Activated CD8-positive, alpha-beta memory T cell treated with anti-CD3 and anti-CD28 coated beads, Interleukin-2, amount 50 U/mL, for 48 hours (primary cell): Measurements from ENCODE around the gene MRGPRG.
"Not testable (repeated sequence)": the region's sequence is repeated elsewhere in the genome, so short reads cannot be mapped to it uniquely, and the experiment has no call there.

ENCODE experiments used
- DNase-seq: peaks from one replicate; pipeline ENCODE4 v3.0.0-alpha.2; 2020

The MRGPRG gene

DNA sequence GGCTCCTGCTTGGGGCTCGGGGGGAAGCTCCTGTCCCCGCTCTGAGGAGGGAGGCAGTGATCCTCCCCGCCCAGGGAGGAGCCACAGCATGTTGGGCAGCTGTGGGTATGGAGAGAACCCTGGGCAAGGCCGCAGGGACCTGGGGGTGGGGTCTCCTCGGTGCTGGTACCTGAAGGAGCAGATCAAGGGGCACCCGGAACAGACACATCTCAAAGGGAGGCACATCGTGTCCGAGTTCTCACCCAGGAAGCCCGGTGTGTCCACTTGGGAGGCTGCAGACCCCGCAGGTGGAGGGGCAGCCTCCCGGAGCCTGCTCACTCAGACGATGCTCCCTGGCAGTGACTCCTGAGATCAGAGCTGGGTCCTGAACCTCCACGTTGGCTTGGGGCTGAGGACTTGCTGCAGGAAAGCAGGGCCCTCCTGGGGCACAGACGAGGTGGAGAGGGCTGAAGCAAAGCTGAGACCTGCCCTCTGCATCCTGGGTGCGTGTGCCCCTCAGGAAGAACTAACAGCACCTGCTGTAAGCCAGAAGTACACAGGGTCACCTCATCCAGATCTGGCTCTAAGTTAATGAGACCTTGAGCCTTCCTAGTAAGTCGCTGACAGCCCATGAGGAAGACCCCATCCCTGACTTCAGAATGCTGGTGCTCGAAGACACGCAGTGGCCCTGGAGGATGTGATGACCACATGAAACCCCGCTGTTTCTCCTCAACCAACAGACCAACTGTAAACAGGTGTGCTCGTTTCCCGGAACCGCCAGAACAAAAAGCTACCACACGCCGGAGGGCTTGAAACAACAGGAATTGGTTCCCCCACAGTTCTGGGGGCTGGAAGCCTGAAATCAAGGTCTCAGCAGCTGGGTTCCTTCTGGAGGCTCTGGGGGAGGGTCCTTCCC is 47.6 kb downstream of the MRGPRG start:
- DNase-seq, result no peak

DNA sequence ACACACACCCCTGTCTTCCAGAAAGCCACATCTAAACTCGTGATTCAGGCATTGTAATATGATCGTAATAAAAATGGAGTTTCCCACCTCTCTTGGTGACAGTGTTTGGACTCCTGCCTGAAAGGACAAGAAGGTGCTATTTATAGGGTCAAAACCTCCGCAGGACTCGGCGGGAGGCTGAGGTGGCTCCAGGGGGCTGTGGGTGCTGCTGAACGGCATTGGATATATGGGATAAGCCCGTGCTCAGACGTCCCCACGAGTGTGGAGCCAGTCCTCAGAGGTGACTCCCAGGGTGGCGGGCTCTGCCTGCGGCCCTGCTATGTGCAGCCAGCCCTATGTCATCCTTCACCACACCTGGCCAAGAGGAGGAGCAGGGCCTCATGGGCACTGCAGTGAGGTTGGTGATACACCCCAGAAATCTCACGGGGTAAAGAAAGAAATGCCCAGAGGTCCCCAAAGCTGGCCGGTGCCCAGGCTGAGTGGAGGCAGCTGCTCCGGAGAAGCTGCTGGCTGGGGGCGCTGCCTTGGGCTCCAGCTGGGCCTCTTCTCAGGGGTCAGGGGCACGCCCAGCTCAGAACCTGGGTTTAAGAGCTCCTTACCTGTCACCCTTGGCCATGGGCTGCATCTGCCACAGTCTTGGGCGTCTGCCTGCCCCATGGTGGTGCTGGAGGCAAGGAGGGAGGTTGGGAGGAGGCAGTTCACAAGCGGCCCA is 48.4 kb downstream of the MRGPRG start:
- no peak for DNase-seq

DNA sequence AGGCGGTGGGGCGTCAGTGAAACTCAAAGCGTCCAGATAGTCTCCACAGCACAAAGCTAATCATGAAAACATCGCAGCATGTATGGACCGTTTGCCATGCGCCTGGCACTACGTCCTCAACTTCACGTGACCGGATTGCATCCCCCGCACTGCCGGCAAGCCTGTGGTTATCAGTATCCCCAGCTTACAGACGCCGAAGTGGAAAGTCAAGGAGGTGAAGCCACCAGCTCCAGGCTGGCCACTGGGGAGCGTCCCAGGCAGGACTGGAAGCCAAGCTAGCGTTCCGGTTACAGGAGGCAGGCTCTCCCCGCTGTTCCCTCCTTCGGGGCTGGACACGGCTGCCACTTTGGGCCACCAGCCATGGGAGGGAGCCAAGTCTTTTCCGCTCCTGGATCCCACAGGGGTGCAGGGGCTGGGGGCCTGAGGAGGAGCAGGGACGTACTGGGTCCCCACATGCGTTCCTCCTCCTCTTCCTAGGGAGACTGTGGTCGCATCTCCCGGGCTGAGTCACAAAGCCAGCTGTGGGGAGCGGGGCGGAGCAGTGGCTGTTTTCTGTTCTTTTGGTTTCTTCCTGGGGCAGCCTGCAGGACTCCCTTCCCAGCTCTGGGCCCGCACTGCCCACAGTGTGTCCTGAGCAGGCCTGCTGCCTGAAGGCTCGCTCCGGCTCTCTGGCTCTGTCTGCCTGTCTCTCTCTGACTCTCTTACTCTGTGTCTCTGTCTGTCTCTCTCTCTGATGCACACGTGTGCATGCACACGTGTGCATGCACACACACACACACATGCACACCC is 49.2 kb downstream of the MRGPRG start:
- peak; percentile 65 for DNase-seq

DNA sequence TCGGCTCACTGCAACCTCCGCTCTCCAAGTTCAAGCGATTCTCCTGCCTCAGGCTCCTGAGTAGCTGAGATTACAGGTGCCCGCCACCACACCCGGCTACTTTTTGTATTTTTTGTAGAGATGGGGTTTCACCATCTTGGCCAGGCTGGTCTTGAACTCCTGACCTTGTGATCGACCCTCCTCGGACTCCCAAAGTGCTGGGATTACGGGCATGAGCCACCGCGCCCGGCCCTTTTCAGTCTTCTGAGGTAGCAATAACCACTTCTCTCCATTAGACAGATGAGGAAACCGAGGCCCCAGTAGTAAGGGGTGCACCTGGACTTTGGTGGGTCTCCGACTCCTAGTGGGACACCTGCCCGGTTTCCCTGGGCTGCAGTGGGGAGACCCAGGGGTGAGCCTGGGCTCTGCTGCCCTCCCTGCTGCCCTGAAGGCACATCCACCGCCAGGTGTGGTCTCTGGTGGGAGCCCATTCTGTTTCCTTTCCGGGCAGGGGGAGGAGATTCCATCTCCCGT is 49.8 kb downstream of the MRGPRG start:
- not testable (repeated sequence) for DNase-seq
